Stimulated activated CD8-positive, alpha-beta memory T cell treated with anti-CD3 and anti-CD28 coated beads, Interleukin-7, amount 100 ng/mL, for 4 hours (primary cell): Measurements from ENCODE around the gene PELI2.

Source experiments
- DNase-seq, 2 donors: peaks; one replicate each; pipeline ENCODE4 v3.0.0-alpha.2; 2020; ENCODE audit warnings: low read depth in 2 of 2

PELI2 gene

DNA sequence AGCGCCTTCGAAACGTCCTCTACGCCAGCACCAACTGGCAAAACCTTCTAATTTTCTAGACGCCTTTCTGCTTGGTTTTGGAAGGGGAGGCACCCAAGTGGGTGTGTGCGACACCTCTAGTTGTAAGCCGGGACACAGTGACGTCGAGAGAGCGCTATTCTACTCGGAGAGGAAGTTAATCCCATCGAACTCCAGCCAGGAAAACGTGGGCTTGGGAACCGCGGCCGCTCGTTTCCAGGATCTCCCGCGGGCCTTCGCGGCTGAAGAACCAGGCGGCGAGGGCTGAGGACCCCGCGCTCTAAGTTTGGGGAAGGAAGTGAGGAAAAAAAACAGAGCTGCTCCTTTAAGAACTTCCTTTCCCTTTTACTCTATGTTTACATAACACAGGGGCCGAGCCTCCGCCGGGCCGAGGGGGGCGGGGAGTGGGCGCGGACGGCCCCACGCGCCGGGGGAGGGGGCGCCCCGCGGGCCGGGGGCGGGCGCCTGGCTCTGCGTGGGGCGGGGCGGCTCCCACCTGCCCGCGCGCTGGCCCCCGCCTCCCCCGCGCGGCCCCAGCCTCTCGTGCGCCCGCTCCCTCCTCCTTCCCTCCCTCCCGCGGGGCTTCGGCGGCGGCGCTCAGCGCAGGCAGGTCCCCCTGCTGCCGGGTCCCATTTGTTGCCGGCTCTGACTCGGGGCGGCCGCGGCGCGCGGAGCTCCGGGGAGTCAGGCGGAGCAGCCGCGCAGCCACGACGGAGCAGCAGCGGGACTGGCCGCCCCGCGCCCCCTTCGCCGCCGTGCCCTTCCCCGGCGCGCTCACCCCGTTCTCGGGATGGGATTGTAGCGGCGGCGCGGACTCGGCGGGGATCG, at the start of gene PELI2:
PELI2 (plus strand) TSS at position 647 of the 846 bp plus-strand sequence. CDS start 250 bp downstream, outside the sequence.
- peak; percentile 52 to 81 for DNase-seq

- DNase-seq = no peak
Measured at GRCh38 chr14:56073799-56074198, 44.4 kb upstream of the PELI2 start.

DNA sequence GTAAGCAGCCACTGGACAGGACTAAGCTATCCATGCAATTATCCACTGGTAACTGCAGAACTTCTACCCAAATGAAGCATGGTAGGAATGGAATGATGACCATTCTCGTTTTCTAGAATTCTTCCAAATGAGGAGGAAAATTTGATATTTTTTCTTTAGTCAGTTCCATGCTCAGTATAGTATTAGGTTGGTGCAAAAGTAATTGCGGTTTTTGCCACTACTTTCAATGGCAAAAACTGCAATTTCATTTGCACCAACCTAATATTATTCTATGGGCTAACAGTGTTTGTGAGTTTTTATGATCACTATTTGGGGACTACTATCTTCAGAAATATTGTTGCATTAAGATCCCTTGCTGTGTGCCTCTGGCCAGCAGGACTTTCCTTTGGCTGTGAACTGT, 42.9 kb upstream of the PELI2 start:
- DNase-seq = no peak

DNA sequence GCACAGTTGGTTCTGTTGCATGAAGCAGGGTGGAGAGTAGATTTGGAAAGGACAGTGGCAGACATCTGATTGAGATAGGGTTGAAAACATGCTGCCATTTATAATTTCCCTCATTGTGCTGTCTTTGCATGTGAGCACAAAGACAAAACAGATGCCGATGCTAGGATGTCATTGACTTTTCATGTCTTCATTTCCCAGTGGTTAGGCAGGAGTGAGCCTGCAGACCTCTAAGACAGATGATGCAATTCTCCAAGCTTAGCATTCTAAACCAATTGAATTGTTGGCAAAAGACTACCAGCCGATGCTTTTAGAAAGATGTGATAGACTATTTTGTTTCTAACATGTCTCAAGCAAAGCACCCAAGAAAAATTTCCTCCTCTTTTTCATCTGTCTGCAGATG, 37.1 kb upstream of the PELI2 start:
- DNase-seq = no peak

DNA sequence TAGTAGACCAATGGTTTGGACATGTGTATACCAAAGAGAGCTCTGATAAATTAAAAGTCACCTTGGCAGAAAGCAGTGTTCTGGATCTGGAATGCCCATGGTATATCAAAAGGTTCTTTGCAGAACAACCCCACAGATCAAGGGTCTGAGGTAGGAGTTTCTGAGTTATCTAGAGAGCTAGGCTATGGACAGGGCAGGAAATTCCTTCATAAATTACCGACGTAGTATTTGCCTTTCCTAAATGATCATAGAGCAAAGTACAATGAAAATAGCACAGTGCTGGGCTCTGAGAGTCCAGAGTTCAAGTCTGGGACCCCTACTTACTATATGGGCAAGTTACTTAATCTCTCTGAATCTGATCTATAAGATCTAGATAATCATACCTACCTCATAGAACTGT, 35.3 kb upstream of the PELI2 start:
- no peak for DNase-seq

GRCh38 chr14:56085471-56085870, 32.7 kb upstream of the PELI2 start:
- no peak for DNase-seq

GRCh38 chr14:56087671-56088471, 30.3 kb upstream of the PELI2 start:
- no peak for DNase-seq

DNA sequence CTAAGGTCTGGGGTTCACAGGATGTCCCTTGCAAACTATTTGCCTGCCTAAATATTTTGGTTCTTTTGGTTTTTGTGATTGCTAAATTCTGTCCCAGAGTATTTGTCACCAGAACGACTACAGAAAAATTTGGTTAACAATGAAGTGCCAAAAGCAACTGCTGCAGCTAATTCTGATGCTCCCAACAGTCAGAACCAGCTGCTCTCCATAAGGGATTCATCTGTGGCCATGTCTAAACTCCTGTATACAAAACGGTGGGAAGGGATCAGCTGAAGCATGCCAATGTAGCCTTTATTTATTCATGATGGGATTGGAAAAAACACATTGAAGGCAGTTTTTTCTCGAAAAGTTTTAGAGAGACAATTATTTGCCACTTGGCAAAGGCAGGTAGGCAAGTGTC, 29.3 kb upstream of the PELI2 start:
- DNase-seq = no peak

DNA sequence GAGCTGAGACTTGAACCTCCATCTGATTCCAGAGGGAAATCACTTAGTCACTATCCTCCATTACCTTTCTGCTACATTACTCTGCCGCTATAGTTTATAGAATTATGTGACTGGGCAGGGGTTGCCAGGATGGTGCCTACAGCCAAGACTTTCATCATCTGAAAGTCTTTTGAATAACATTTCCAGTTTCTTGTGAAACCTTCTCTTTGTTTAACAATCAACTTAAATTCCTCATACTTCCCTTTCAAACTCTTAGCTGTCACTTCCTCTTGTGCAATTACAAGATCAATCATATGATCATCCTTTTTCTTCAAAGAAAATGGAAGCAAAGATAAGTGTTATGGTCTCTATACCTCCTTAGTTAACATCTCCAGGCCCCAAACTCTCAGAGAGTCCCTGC, 25.4 kb upstream of the PELI2 start:
- DNase-seq = no peak

DNA sequence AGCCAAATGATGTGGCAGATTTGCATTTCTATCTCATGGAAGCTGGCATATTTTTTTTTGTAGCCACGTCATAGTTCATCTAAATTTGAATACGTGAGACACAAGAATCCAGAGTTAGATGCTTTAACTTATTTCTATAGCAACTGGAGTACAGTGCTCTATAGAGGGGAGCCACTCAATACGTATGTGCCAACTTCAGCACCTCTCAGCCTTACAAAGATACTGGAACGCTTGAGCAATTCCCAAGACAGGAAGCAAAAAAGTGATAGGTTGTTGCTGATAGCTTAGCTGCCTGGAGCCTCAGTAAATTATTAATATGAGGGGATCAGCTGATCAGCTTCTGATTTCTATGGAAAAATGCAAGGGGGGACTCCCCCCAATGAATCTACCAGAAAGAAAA, 24.1 kb upstream of the PELI2 start:
- DNase-seq = no peak

GRCh38 chr14:56098021-56098420, 20.2 kb upstream of the PELI2 start:
- DNase-seq = no peak

DNA sequence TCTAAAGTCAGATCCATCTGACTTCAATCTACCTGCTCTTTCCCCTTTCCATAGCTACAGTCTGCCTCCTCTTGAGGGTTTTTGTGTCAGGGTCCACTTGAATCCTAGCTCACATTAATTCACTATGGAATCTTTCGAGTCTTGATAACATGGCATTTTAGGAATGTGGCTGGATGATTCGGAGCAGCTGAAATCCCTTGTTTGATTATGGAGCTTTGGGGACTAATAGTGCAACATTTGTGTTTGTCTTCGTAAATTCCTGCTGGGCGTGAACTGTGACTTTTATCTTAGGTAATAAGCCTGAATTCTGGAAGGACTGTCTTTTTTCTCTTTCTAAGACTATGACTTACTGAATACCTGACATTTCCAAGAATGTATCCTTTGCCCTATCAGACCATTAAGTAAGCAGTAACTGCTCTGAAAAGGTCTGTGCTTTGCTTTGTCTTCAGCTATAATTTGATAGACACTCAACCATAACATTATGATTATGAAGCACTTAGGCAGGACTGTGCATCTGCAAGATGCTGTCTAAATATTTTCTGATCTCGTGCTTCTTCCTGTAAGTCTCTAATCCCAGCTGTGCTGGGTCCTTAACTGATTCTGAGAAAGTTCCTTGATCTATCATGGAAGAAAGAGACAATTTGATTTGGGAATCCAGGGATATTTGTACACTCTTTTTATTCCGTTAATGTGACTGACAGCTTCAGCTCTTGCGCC, 19.0 kb upstream of the PELI2 start:
- no peak for DNase-seq

- no peak for DNase-seq
Measured at GRCh38 chr14:56100556-56100955, 17.7 kb upstream of the PELI2 start.

DNA sequence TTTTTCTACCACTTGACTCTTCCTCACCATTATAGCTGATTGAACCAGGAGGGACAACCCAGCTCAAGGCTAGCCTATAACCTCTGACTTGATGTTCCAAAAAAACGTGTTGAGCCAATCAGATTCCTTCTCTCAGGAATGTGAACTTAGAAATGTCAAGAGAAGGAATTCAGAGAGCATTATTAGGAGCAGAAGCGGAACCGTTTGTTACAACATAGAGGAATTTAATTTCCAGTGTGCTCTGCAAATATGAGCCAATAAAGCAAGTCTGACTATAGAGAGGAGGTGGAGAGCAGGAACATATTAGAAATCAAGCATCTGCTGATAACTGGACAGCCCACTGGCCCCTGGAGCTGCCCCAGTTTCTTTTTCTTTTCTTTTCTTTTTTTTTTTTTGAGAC, 15.3 kb upstream of the PELI2 start:
- no peak for DNase-seq

DNA sequence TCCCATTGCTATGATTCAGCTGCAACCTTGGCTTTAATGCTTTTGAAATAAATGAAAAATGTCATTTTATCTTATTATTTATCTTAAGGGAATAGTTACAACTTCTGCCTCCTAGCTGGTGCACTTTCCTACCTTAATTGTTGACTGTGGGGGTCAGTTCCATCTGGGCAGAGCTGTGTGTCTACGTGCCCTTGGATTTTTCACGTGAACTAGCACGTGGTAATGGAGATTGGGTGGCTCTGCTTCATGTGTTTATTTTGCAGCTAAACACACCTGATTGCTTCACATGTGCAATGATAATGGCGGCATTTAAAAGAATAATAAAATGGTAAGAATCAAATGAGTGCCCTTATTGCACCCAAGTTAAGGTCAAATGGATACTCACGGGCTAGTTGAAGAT, 10.6 kb upstream of the PELI2 start:
- DNase-seq = no peak

GRCh38 chr14:56108057-56108456, 10.2 kb upstream of the PELI2 start:
- no peak for DNase-seq

DNA sequence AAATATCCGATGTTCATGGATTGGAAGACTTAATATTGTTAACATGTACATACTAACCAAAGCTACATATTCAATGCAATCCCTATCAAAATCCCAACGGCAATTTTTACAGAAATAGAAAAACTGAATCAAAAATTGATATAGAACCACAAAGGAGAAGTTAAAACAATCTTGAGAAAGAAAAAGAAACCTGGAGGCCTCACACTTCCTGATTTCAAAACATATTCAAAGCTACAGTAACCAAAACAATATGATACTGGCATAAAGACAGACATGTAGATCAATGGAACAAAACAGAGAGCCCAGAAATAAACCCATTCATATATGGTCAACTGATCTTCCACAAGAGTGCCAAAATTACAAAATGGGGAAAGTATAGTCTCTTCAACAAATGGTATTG, 5.4 kb upstream of the PELI2 start:
- no peak for DNase-seq

- no peak for DNase-seq
Measured at GRCh38 chr14:56115334-56115870, 2.8 kb upstream of the PELI2 start.

- DNase-seq = no peak
Measured at GRCh38 chr14:56115976-56116893, 2.0 kb upstream of the PELI2 start.

- peak in 1 of 2 donors; percentile 28 for DNase-seq
Measured at GRCh38 chr14:56118611-56119181, 485 bp downstream of the PELI2 start.
